ENCODE measurements around the gene OR2T4.

The OR2T4 gene

GRCh38 chr1:248361121-248361715 is at the start of gene OR2T4:
Gene OR2T4, plus strand, starts transcription at chr1:248361665. Its CDS starts 0 bp downstream, at chr1:248361665.
- no peak for DNase-seq

GRCh38 chr1:248316796-248317195 is 44.7 kb upstream of the OR2T4 start:
- DNase-seq = no peak

- DNase-seq = no peak
Measured at GRCh38 chr1:248324468-248324867, 37.0 kb upstream of the OR2T4 start, which contains the start of gene OR2M7. Gene OR2M7, minus strand, starts transcription at chr1:248324568. Its CDS starts 0 bp downstream, at chr1:248324568.

- no peak for DNase-seq
Measured at GRCh38 chr1:248343451-248343850, 18.0 kb upstream of the OR2T4 start.

GRCh38 chr1:248348475-248348874 is 13.0 kb upstream of the OR2T4 start, which contains the start of gene OR14C36:
Gene OR14C36, plus strand, starts transcription at chr1:248348775. Its CDS starts 0 bp downstream, at chr1:248348775.
- no peak for DNase-seq

GRCh38 chr1:248359415-248359814 is 2.0 kb upstream of the OR2T4 start:
- no peak for DNase-seq

GRCh38 chr1:248366609-248367008 is 5.1 kb downstream of the OR2T4 start:
- no peak for DNase-seq

GRCh38 chr1:248372394-248372793 is 10.9 kb downstream of the OR2T4 start:
- DNase-seq = no peak

GRCh38 chr1:248373761-248374160 is 12.3 kb downstream of the OR2T4 start:
- no peak for DNase-seq

- no peak for DNase-seq
Measured at GRCh38 chr1:248375446-248375845, 14.0 kb downstream of the OR2T4 start, which contains the start of gene OR2T6. Gene OR2T6, plus strand, starts transcription at chr1:248375746. Its CDS starts 11,863 bp downstream, at chr1:248387609.

GRCh38 chr1:248376916-248377315 is 15.5 kb downstream of the OR2T4 start:
- DNase-seq = no peak

- no peak for DNase-seq
Measured at GRCh38 chr1:248380854-248381253, 19.4 kb downstream of the OR2T4 start.

GRCh38 chr1:248388426-248388825 is 27.0 kb downstream of the OR2T4 start:
- no peak for DNase-seq

GRCh38 chr1:248393050-248393449 is 31.6 kb downstream of the OR2T4 start:
- DNase-seq = no peak

GRCh38 chr1:248402748-248403147 is 41.3 kb downstream of the OR2T4 start, which contains the start of gene OR2T1:
Gene OR2T1, plus strand, starts transcription at chr1:248403048. Its CDS starts 3,100 bp downstream, at chr1:248406148.
- no peak for DNase-seq

- no peak for DNase-seq
Measured at GRCh38 chr1:248404024-248404423, 42.6 kb downstream of the OR2T4 start.

- no peak for DNase-seq
Measured at GRCh38 chr1:248406721-248407692, 45.5 kb downstream of the OR2T4 start.
